Embryonic facial prominence (tissue), 1 donor: ENCODE data around the gene TLCD3B.
A peak's percentile ranks its signal among the peaks of the same experiment; 100 is the strongest.

Source experiments
- DNase-seq: peaks from one replicate; pipeline ENCODE4 v3.0.0-alpha.2; 2016; ENCODE audit errors: extremely low spot score

The TLCD3B gene, protein sequence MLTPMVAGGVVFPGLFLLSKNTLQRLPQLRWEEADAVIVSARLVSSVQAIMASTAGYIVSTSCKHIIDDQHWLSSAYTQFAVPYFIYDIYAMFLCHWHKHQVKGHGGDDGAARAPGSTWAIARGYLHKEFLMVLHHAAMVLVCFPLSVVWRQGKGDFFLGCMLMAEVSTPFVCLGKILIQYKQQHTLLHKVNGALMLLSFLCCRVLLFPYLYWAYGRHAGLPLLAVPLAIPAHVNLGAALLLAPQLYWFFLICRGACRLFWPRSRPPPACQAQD

DNA sequence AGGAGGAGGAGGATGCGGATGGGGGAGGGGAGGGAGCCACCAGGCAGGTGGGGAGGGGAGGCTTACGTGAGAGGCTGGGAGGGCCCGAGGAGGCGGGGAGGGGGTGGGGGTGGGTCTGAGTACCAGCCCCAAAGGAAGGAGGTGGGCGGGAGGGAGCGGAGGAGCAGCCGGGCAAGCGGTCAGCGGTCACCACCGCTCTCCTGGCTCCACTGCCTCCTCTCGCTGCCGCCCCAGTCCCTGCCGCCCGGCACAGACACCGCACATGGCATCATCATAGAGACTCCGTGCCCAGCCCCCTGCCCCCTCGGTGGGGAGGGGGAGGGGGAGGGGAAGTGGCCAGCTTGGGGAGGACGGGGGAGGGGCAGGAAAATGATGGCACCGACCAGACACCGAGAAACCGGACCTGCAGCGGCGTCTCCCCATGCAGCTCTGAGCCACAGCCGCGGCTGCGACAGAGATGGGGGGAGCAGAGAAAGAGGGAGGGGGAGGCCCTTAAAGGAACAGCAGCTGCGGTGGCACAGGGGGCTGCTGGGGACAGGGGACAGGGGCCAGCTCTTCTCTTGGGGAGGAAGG is at the start of gene TLCD3B:
TLCD3B (minus strand) TSS at position 431 of the 573 bp plus-strand sequence. CDS start 744 bp downstream, outside the sequence.
- DNase-seq: no peak

DNA sequence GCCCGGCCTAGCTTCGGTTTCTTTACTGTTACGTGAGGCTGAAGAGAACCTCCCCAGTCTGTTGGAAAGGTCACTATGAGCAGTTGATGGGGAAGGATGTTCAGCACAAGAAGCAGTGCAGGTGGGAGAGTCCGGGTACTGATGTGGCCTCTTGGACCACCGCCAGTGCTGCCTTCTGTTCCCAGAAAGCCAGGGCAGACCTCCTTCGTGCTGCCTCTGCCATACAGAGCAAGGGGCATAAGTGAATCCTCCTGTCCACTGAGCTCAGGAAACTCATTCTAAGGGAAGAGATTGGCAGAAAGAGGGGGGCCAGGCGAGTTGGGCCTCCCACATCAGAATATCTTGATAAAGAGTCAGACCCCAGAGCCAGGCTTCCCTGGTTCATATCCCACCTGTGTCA is 48.4 kb upstream of the TLCD3B start:
- no peak for DNase-seq

DNA sequence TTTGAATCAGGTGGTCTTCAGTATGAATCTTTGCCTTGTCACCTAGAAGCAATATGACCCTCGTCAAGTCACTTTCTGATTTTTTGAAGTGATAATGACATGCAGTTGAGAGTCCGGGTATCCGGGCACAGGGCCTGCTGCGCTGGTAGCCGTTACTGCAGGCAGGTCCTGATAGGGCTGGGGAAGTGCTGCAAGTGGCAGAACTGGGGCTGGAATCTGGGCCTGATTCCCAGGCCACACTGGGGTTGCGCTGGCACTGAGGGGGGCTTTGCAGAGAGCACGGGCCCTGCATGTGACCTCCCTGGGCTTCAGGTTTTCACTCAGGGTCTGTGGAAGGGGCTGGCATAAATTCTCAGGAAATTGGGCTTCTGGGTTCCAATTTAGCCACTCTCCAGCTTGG is 47.7 kb upstream of the TLCD3B start:
- no peak for DNase-seq

DNA sequence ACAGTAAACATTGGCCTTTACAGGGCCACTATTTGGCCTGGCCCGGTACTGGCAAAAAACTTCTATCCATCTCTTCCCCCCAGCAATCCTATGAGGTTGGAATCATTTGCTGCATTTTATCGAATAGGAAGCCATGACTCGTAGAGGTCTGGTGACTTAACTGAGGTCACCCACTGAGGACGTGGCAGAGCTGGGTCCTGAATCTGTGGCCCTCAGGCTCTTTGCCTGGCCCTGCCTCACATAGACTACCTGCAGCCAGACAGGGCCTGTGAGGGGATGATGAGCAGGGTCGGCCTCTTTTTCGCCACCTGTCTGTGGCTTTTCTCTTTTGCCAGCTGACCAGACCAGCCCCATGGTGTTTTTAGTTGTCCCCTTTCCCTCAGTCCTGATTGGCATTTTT is 46.6 kb upstream of the TLCD3B start:
- DNase-seq: no peak

DNA sequence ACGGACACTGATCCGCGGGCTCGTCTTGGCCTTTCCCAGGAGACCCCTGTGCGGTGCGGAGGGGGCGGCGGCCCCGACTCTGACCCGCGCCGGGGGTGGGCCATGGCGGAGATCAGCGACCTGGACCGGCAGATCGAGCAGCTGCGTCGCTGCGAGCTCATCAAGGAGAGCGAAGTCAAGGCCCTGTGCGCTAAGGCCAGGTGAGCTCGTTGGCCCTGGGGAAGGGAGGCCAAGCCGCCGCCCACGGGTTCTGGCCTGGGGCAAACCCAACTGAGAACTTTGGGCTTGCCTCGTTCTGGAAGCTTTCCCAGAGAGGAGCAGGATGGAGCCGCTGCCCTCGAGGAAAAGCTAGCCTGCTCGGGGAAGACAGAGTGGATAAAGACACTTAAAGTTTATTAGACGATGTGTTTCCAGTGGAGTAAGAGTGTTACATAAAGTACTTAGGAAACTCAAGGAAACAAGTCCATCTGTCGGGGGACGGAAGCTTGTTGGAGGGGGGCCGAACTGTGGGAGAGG is 45.3 kb upstream of the TLCD3B start:
- no peak for DNase-seq

DNA sequence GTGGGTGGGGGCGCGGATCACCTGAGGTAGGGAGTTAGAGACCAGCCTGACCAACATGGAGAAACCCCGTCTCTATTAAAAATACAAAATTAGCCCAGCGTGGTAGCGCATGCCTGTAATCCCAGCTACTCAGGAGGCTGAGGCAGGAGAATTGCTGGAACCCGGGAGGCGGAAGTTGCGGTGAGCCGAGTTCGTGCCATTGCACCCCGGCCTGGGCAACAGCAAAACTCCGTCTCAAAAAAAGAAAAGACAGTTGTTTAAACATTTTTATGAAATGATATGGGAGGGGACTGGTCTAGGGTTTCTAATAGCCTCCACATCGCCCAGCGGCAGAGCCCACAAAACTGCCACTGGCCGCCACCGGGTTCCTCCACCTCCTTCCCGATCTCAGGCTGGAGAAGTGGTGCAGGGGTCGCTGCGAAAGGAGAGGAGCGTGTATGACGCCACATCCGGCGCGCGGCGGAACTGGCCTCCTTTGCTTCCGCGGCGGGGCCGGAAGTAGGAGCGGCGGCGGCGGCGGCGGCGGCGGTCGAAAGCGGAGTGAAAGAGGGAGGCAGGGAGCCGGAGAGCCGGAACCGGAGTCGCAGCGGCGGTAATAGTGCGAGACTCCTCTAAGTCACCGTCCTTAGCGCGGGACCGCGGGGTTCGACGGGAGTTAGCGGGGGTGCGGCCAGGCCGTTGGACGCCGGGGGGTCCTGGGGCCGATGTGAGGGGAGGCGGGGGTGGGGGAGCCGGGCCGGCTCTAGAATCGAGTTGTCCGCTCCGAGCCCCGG is 44.6 kb upstream of the TLCD3B start, which contains the start of gene PPP4C:
PPP4C (plus strand) TSS at position 492 of the 773 bp plus-strand sequence. CDS start 384 bp downstream, outside the sequence.
- peak; percentile 86 for DNase-seq

DNA sequence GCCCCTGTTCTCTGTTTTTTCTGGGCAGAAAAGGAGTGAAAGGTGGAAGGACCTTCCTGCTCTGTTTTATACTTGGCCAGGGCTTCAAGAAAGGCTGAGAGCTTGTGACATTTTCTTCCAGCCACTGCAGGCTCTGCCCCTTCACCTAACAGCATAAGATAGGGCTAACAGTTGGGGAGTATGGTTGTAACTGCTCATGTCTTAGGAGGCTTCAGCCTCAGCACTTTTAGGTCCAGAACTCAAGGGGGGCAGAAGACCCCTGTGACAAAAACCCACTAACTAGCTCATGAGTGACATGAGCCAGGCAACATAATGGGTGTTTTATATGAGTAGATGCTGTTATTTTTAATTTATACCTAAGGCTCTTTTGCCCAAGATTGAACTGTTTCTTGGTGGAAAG is 39.4 kb upstream of the TLCD3B start:
- DNase-seq: no peak

DNA sequence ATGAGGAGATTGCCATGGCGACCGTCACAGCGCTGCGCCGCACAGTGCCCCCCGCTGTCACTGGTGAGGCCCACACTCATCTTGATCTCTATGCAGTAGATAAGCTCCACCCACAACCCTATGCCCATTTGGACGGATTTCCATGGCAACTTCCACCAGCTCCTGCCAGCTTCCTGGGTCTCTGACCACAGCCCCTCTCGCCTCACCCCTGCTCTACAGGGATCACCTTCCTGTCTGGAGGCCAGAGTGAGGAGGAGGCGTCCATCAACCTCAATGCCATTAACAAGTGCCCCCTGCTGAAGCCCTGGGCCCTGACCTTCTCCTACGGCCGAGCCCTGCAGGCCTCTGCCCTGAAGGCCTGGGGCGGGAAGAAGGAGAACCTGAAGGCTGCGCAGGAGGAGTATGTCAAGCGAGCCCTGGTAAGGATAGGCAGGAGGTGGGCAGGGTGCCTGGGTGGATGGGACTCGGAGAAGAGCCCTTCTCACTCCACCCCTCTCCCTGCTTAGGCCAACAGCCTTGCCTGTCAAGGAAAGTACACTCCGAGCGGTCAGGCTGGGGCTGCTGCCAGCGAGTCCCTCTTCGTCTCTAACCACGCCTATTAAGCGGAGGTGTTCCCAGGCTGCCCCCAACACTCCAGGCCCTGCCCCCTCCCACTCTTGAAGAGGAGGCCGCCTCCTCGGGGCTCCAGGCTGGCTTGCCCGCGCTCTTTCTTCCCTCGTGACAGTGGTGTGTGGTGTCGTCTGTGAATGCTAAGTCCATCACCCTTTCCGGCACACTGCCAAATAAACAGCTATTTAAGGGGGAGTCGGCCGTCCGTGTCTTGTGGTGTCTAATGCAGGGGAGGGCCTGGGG is 38.8 kb upstream of the TLCD3B start:
- no peak for DNase-seq

DNA sequence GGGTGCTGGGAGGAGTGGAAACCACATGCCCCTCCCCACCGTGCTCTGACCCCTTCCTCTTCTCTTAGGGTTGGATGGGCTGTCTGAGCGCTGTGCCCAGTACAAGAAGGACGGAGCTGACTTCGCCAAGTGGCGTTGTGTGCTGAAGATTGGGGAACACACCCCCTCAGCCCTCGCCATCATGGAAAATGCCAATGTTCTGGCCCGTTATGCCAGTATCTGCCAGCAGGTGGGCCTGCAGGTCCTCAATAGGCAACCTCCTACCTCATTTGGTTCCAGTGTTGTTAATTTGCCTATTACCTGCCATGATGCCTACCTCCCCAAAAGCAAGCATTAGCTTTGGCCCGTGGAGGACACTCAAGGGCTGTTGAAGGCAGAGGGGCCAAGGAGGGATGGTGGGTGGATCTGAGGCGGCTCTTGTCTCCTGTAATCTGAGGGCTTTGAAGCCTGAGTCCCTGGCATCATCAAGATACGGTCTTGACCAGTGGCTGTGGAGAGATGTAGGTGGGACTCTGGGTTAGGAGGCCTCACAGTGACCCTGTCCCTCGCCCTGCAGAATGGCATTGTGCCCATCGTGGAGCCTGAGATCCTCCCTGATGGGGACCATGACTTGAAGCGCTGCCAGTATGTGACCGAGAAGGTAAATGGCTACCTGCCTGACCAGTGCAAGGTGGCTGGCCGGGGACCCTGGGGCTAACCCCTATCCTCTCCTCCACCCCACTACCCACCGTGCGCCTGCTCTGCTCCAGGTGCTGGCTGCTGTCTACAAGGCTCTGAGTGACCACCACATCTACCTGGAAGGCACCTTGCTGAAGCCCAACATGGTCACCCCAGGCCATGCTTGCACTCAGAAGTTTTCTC is 37.9 kb upstream of the TLCD3B start:
- DNase-seq: no peak

DNA sequence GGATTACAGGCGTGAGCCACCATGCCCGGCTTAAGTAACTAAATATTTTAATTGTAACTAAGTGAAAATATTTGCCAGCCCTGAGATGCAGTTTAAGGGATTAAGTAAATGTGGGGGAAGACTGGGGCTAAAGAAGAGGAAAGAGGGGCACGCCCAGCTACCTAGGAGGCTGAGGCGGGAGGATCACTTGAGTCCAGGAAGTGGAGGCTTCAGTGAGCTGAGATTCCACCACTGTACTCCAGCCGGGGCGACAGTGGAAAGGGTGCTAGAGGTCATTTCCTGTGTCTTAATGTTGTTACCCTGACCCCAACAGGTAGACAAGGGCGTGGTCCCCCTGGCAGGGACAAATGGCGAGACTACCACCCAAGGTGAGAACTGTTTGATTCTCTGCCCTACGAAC is 37.3 kb upstream of the TLCD3B start:
- no peak for DNase-seq

DNA sequence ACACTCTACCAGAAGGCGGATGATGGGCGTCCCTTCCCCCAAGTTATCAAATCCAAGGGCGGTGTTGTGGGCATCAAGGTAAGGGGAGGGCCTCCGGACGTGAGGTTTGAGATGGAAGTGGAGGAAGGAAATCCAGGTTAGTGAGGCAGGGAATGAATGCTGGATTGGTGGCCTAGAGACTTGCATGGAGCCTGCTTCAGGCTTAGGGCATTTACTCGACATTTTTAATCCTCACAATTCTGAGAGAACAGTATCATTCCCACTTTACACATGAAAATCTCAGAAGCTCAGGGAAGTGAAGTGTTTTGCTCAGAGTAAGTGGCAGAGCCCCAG is 36.5 kb upstream of the TLCD3B start:
- no peak for DNase-seq

DNA sequence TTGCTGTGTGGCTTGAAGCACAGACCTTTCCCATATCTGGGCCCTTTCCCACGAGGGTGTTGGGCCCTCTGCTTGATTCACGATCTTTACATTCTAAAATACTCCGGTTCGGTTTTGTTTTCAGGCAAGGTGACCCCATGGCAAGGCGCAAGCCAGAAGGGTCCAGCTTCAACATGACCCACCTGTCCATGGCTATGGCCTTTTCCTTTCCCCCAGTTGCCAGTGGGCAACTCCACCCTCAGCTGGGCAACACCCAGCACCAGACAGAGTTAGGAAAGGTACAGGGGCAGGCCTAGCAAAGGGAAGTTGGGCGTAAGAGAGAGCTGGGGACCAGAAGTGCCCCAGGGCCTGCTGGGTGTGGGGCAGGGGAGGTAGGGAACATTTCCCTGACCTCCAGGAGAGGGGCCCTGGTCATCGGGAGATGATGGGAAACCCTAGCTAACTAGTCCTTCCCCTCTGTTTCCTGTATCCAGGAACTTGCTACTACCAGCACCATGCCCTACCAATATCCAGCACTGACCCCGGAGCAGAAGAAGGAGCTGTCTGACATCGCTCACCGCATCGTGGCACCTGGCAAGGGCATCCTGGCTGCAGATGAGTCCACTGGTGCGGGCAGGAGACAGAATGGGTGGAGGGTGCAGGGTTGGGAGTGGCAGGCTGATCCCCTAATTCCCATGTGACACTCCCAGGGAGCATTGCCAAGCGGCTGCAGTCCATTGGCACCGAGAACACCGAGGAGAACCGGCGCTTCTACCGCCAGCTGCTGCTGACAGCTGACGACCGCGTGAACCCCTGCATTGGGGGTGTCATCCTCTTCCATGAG is 35.9 kb upstream of the TLCD3B start:
- DNase-seq: no peak

DNA sequence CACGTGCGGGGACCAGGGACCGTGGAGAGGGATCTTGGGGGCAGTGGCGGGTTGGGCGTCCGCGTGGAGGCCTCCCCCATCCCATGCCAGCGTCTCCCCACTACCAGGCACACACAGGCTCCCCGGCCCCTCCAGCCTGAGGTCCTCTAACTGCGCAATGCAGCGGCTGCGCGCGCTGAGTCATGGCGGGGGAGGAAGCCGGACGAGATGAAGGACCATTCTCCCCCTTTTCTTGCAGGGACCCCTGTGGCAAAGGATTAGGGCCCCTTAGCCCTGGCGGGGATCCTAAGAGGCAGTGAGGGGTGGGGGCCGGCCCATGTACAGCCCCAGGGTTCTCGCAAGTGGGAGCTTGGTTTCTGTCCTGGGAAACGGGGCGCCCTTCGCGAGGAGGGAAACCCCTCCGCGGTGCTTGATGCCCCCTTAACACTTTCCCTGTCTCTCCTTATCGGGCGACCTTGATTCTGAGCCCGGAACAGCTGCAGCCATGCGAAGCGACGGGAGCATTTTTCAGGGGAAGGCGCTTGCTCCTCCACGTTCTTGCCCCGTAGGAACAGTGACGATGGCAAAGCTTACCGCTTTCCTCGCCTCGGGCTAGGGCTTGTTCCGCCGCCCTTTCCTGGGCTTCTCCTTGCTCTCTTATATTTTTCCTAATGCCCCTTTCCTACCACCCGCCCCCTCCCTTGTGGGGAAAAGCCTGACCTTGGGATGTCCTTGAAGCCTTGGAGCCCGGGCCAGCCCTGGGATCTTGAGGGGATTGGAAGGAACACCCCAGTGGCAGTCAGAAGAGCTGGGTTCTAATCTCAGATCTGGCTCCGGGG is 35.1 kb upstream of the TLCD3B start:
- DNase-seq: no peak

DNA sequence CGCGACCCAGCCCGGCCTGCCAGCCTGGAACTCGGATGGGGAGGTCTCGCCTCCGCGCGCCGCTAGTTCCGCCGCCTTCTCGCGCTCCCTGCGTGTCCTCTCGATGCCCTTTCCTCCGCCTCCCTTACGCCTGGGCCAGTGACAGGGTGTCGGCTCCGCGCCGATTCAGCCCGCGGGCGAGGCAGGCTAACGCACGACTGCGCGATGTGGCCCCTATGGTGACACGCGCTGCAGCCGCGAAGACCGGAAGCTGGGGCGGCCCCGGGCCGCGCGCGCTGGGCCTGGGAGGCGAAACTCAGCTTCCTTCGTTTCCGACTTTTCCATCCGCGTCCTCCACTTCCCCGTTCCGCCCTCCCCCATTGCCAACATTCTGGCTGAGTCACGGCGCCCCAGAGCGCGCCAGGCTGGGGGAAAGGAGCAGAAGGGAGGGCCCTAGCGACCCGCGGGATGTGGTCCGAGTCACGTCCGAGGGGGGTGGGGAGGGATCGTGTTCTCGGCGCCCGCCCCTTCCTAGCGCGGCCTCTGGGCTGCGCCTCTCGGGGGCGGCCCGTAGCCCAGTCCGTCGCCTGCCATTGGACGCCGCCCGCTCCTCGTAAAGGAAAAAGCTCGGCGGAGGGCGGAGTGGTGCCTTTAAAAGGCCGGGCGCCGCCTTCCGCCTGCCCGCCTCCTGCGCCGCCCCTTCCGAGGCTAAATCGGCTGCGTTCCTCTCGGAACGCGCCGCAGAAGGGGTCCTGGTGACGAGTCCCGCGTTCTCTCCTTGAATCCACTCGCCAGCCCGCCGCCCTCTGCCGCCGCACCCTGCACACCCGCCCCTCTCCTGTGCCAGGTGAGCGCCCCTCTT is 34.3 kb upstream of the TLCD3B start, which contains the start of gene ALDOA:
ALDOA (plus strand) TSS at position 659 of the 841 bp plus-strand sequence. CDS start 1,138 bp downstream, outside the sequence.
- peak; percentile 93 for DNase-seq

DNA sequence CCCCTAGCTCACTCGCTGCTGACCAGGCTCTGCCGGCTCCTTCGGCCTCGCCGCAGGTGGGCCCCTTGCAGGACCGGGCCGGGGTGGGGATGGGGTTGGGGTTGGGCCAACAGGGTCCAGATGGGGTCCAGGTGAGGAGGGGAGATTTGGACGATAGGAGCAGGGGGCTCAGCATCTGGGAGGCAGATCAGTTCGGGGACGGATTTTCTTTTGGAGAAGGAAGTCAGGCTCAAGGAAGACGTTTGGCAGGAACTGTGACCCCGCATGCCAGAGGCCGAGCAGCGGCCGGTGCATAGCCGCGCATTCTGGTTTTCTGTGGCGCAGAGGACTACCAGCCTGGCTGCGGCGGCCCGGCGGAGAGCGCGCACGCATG is 33.6 kb upstream of the TLCD3B start:
- DNase-seq: no peak

DNA sequence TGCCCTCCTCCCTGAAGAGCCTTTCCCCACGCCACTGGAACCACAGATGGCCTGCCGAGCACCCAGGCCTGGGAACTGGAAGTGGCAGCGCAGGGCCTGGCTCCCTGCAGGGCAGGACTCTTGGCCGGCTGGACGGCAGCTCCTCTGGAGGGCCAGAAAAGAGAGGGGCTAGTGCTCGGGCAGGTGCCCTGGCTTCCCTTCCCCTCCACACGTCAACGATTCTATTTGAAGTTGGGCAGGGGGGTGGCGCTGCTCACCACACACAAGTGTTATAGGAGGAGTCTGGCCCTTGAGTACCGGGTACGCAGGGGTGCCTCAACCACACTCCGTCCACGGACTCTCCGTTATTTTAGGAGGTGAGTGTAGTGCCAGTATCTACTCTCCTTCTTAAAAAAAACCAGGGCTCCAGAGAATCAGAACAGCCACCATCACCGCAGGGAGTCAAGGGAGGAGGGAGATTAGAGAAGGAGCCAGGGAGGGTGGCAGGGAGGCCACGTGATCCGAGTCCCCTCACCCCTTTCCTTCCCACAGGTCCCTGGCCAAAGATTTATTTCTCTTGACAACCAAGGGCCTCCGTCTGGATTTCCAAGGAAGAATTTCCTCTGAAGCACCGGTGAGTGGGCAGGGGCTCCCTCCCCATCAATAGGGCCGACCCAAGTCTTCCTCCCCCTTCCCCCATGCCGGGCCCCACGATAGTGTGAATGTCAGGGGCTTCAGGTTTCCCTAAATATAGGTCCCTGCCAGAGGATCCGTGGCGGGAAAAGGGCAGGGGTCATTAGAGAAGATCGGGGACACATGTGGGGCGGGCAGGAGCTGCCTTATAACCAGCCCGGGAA is 33.0 kb upstream of the TLCD3B start:
- DNase-seq: no peak

DNA sequence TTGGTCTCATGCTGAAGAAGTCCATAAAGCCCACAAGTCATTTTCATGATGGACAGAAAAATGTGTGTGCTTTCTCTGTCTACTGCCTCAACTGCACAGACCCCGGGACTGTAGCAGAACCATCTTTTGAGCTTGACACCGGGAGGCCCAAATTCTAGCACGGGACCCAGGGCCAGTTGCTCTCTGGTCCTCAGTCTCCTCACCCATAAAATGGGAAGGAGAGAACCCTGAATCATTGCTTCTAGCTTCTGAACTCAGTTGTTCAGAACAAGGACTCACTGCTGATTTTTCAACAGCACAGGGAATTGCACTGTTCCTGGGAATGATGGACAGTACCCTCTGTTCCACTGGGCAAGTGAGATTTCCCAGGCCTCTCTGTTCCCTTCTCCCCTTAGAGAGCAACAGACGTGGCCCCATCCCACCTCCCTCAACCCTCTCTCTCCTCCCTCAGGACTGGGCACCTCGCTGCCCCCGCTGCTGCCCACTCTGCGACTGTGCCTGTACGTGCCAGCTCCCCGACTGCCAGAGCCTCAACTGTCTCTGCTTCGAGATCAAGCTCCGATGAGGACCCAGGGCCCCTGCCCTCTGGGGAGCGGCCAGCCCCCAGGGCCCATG is 32.3 kb upstream of the TLCD3B start:
- DNase-seq: no peak
